GM13976 (cell line): ENCODE data around the gene RNF220.

ENCODE experiments used
- DNase-seq: peaks from one replicate; pipeline ENCODE4 v3.0.0; 2012; ENCODE audit warnings: low spot score
- CTCF ChIP-seq: IDR thresholded peaks from 2 replicates; pipeline ENCODE4 v1.5.1; 2012; ENCODE audit warnings: borderline replicate concordance, mild to moderate bottlenecking; ENCODE audit not compliant: insufficient read depth; ENCODE audit errors: extremely low read depth, missing control alignments, control extremely low read depth
- in situ Hi-C: fragments of 300-500 bp; cut with MboI; formaldehyde crosslinking; loops from one replicate; pipeline ENCODE4 v1.12.0; 2022; ENCODE audit warnings: low sequenced_read_pairs, mixed read lengths, inconsistent platforms; ENCODE audit not compliant: unreplicated experiment

The RNF220 gene

GRCh38 chr1:44485229-44485933 lies 80.3 kb downstream of the RNF220 start:
- DNase-seq = no peak
- no peak for TF ChIP-seq CTCF
- in situ Hi-C loops = no loop called here

GRCh38 chr1:44485934-44486460 lies 80.9 kb downstream of the RNF220 start:
- in situ Hi-C loops = no loop called here
- no peak for DNase-seq
- no peak for TF ChIP-seq CTCF

- no peak for TF ChIP-seq CTCF
- in situ Hi-C loops = no loop called here
- no peak for DNase-seq
These were observed 84.4 kb downstream of the RNF220 start for GRCh38 chr1:44489481-44489880.

GRCh38 chr1:44496541-44497171 lies 91.6 kb downstream of the RNF220 start:
- in situ Hi-C loops = no loop called here
- no peak for DNase-seq
- no peak for TF ChIP-seq CTCF

GRCh38 chr1:44497422-44498170 lies 92.5 kb downstream of the RNF220 start:
- in situ Hi-C loops = no loop called here
- DNase-seq = no peak
- TF ChIP-seq CTCF = no peak

GRCh38 chr1:44499306-44499705 lies 94.3 kb downstream of the RNF220 start:
- TF ChIP-seq CTCF = no peak
- DNase-seq = no peak
- in situ Hi-C loops = no loop called here
